ENCODE data around the gene LAGE3.

- no peak for TF ChIP-seq POLR2AphosphoS5 (IDR thresholded peaks at IDR 0.05)
- TF ChIP-seq CTCF (IDR thresholded peaks at IDR 0.05), result no peak
- no peak for TF ChIP-seq POLR2A (IDR thresholded peaks at IDR 0.05)
Observed at GRCh38 chrX:154464806-154465365, 14.2 kb downstream of the LAGE3 start.
